GM18861 (cell line): ENCODE measurements around the gene TBXAS1.

ENCODE experiments used
- ATAC-seq: cut with Tn5 transposase; IDR thresholded peaks from one replicate; pipeline ENCODE4 v1.9.1; 2021; ENCODE audit not compliant: unreplicated experiment

TBXAS1 gene

GRCh38 chr7:139974179-139974811 lies 145.2 kb downstream of the TBXAS1 start:
- no peak for ATAC-seq

- ATAC-seq, result no peak
Measured at GRCh38 chr7:139976055-139976837, 147.2 kb downstream of the TBXAS1 start.

DNA sequence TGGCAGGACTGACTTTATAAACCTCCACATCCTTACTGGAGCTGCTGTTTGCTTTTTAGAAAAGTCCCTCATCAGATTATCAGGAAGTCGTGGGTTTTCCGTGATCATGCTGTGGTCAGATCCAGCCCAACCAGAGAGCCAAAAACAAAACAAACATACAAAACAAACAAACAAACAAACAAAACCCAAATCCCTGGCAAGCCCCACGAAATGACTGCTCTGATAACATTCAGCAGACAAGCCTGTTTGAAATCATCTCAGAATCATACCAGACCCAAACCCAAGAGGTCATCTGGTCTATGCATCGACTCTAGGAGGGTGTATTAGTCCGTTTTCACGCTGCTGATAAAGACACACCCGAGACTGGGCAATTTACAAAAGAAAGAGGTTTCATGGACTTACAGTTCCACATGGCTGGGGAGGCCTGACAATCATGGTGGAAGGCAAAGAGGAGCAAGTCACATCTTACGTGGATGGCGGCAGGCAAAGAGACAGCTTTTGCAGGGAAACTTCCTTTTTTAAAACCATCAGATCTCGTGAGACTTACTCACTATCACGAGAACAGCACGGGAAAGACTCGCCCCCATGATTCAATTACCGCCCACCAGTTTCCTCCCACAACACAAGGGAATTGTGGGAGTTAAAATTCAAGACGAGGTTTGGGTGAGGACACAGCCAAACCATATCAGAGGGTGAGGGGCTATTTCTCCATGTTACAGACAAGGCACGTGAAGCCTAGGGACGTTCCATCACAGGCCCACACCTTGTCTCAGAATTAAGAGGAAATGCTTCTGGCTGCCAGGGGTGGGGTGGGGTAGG lies 148.0 kb downstream of the TBXAS1 start:
- no peak for ATAC-seq

- no peak for ATAC-seq
Measured at GRCh38 chr7:139981511-139981895, 152.4 kb downstream of the TBXAS1 start.

DNA sequence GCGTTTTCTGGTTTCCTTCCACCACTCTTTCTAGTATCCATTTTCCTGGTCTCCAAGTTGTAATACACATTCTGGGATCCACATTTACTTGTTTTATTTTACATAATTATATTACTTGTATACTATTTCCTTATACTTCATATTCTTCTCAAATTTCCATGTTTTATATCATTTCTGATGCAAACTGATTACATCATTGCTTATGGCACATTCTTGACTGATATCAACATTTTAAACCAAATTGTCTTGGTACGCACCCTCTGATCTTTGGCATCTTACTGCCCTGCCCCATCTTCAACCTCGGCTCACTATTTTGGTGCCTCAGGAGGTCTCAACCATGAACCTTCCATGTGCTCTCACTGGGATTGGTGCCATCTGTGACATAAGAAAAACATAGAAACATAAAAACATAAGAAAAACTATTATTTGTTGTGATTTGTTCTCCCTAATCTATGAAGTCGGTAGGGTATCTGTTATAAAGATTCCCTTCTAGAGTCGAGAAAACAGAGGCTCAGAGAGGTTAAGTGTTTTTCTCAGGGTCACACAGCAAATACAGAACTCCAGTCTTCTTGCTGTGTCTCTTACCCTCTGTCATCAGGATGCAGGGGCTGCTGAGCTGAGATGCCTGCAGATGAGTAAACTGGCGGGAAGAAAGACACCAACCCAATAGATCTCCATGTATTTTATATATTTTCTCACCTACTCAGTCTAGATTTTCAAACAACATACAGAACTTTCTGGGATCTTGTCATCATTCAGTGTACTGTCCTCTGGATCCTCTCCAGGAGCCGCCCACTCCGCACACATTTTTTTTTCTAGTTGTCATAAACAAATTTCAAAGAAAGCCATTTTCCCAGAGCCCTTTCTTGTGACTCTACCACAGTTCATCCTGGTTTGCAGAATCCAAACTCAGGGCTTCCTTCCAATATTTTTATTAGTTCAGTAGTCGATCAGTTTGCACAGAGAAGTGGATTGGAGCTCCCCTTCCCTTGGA lies 154.2 kb downstream of the TBXAS1 start:
- no peak for ATAC-seq

- ATAC-seq, result no peak
Measured at GRCh38 chr7:139984642-139985539, 155.8 kb downstream of the TBXAS1 start.

DNA sequence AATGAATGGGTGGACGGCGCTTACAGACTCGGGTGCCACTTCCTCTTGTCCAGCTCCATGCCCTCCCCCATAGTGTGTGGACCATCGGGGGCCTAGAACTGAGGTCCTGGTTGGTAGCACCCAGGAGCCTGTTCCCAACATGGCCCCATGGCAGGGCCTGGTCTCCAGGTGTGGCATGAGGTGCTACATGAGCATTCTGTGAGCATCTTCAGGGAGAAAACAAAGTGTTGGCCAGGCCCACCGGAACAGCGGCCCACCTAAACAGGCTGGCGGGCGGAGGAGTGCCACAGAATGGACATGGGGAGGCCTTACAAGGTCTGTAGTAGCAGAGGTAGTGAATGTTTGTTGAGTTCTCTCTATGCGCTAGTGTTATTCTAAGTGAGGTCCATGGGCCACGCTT lies 156.7 kb downstream of the TBXAS1 start:
- ATAC-seq, result no peak

- no peak for ATAC-seq
Measured at GRCh38 chr7:139987691-139988516, 158.8 kb downstream of the TBXAS1 start.

DNA sequence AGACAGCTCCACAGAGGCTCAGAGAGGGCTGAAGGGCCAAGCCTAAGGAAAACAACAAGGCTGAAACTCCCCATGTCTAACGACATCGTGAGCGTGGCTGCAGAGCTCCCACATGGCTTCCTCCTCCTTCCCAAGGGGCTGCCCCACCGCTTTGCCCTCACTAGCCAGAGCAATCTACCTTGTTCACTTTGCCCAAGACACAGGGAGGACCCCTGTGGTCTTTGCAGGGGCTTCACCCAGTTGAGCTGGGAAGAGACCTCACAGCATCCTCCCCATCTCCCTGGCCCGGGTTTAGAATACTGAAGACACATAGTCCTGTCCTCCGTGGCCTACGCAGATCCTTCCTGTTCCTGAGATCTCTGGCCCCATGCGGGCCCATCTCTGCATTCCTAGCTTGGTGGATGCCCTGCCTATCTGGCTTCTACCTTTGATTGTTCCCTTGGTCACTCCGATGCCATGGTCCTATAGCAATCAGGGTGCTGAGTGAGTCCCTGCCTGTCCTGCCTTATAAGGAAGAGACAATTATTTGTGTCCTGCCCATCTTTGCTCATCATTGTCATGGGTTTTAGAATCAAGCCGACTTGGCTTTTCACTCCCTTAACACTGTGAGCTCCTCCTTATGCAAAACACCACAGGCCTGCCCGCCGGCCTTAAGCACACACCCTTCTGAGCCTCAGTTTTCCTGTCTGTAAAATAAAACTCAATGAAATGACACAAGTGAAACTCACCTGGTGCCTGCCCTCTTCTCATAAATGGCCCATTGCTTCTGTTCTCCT lies 160.5 kb downstream of the TBXAS1 start:
- no peak for ATAC-seq

DNA sequence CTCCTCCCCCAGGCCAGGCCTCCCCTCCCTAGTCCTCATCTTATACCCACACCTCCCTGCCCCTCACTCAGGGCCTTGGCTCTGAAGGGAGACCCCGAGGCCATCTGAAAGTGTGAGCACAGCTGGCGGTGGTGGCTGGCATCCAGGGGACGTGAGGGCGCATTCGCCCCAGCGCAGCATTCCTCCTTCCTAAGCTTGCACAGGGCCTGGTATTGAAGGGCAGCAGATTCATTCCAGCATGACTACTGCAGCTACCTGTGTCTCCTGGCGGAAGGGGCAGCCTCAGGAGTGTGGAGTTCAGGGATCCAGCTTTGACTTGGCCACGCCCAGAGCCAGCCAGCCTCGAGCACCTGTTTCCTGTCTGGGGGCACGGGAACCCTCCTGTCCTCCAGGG lies 161.1 kb downstream of the TBXAS1 start:
- no peak for ATAC-seq

DNA sequence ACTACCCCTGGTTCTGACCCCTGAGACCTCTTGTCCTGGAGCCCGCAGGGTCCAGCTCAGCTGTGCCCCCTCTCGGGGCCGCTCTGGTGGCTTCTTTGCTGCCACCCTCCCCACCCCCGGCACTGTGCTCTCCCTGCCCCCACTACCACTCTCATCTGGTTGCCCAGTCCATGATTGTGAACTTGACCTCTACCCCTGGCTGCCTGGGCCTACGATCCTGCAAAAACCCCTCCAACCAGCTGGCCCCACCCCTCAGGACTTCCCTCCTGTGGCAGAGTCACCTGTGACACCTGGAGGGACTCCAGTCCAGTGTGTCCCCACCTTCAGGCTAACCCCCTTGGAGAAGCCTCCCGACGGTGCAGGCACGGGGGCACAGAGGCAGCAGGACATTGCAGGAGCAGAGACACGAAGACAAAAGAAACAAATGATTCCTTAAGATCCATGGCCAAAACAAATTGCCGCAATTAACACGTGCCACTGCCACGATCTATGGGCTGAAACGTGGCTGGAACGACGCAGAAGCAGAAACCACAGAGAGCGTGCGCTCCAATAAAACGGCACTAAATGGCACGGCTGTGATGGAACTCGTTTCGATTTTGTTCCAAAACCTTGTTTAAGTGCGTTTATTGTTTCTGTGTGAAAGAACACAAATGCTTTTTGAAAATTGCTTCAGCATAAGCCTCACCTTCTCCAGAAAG lies 161.7 kb downstream of the TBXAS1 start:
- ATAC-seq, result no peak

DNA sequence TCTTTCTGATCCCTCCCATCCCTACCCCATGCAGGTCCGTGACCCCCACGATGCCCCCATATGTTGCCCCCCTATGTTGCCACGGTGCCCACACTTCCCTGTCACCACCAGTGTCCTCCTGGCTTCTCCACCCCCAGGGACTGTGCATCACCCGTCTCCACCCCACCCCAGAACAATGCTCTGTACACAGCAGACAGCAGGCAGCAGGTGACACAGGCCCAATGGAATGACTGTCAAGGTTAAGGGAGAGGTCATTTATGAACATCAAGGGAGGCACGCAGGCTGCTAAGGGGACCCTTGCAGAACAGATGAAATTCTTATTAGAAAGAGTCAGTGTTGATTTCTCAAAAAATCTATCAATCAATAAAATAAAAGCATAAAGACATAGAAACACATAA lies 162.2 kb downstream of the TBXAS1 start:
- no peak for ATAC-seq

GRCh38 chr7:139991911-139992310 lies 162.8 kb downstream of the TBXAS1 start:
- ATAC-seq, result no peak

DNA sequence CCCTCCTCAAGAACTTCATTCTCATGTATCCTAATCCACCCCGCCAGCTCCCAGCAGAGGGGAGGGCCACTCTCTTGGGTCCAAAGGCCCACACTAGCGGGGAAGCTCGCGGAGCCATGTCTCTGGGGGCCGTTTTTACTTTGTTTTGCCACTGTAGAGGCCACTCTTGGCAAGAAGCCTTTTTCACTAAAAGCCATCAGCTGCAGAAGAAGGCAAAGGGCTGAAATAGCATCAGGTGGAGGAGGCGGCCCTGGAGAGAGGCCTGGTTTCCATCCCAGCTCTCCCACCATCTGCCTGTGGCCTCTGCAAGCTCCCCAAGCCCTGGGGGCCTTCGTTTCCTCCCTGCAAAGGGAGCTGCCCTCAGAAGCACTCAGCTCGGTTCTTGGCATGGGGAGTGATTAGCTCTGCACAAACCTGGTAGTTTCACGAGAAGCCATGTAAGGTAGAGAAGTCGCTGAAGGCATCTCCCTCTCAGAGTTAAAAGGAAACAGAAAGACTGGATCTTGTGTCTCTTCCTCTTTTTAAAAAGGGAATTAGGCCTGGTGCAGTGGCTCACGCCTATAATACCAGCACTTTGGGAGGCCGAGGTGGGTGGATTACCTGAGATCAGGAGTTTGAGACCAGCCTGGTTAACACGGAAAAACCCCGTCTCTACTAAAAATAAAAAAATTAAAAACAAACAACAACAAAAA lies 163.4 kb downstream of the TBXAS1 start:
- no peak for ATAC-seq

DNA sequence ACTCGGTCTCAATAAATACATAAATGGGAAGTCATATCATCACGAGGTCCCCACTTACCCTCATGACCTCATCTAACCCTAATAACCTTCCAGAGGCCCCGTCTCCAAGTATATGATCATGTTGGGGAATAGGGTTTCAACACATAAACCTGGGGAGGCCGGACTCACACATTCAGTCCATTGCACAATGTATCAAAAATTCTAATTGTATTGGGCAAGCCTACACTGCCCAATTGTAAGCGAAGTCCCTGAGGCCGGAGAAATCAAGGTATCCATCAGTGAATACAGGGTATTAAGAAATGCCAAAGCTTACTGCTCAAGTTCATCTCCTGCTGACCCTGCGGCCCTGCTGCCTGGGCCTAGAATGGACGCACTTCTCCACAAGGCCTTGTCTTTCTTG lies 164.1 kb downstream of the TBXAS1 start:
- no peak for ATAC-seq

GRCh38 chr7:139993592-139993991 lies 164.5 kb downstream of the TBXAS1 start:
- no peak for ATAC-seq

DNA sequence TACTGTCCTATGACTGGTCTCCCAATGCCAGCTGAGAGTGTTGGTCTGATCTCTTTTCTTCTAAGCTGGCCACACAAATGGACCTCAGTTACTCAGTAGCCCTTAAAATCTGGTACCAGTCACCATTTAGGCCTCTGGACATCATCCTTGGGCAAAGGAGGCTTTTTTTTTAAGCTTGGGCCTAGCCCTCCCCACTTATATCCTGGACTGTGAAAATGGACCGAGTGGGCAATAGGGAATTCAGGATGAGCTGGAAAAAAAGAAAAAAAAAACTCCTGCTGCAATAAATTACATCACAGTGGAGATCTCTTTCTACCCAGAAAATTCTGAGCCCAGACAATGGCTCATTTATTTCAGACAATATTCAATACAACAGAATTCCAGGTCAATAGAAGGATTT lies 165.3 kb downstream of the TBXAS1 start:
- ATAC-seq, result no peak
